ENCODE results near the gene FAM13A.

FAM13A gene

DNA sequence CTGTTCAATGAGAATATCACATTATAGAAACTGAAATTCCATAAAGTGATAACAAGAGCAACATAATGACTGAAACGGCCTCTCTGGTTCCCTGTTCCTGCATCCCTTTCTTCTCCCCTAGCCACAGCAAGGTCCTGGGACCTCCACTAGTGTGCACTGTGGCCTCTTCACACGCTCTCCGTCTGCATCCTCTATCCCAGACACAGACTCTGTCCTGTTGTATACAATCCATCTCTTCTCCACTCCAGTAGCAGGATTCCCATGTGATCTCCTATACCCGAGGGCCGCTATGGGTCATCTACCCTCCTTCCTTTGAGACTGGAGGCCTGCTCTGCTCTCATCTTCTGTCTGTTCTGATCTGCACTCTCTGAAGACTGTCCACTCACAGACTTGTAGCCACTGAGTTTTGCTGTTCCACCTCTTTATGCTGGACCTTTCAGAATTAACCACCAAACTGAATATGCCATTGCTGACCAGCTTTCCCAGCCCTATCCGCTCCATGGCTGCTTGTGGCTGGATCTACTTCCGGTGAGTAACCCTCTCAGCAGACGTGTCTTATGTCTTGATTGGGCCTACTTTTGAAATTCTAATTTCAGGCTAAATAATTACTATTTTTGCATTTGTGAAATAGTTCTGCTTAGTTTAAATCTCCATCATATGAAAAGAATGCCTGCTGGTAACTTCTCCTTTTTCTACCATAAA lies 254.2 kb downstream of the FAM13A start:
- DNase-seq (ENCODE audit: low read depth), result no peak
- H3K4me3 ChIP-seq (replicated peaks; ENCODE audit: low read depth, low read length), result no peak overlapping the region
- TF ChIP-seq, protein P1, sequence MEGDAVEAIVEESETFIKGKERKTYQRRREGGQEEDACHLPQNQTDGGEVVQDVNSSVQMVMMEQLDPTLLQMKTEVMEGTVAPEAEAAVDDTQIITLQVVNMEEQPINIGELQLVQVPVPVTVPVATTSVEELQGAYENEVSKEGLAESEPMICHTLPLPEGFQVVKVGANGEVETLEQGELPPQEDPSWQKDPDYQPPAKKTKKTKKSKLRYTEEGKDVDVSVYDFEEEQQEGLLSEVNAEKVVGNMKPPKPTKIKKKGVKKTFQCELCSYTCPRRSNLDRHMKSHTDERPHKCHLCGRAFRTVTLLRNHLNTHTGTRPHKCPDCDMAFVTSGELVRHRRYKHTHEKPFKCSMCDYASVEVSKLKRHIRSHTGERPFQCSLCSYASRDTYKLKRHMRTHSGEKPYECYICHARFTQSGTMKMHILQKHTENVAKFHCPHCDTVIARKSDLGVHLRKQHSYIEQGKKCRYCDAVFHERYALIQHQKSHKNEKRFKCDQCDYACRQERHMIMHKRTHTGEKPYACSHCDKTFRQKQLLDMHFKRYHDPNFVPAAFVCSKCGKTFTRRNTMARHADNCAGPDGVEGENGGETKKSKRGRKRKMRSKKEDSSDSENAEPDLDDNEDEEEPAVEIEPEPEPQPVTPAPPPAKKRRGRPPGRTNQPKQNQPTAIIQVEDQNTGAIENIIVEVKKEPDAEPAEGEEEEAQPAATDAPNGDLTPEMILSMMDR (IDR thresholded peaks at IDR 0.05; ENCODE audit: low read length, missing control alignments), result no peak

DNA sequence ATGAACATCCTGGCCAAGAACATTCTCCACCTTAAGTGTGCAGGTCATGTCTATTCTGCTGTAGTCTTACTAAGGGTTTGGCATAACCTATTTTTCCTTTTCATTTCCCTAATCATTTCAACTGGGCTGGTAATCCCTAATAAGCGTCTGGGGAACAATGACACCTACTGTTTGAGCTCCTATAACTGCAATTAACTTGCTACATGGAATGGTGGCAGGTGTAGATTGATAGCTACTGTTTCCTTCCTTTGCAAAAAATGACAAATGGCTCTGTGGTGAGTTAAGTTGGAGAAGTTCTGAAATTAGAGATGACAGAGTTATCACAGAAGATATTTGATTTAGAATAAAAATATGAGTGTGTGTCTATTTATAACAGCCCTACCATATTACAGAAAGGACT lies 254.8 kb downstream of the FAM13A start:
- TF ChIP-seq, protein P1 (IDR thresholded peaks at IDR 0.05; ENCODE audit: low read length, missing control alignments), result no peak
- no peak for DNase-seq (ENCODE audit: low read depth)
- no peak overlapping the region for H3K4me3 ChIP-seq (replicated peaks; ENCODE audit: low read depth, low read length)

DNA sequence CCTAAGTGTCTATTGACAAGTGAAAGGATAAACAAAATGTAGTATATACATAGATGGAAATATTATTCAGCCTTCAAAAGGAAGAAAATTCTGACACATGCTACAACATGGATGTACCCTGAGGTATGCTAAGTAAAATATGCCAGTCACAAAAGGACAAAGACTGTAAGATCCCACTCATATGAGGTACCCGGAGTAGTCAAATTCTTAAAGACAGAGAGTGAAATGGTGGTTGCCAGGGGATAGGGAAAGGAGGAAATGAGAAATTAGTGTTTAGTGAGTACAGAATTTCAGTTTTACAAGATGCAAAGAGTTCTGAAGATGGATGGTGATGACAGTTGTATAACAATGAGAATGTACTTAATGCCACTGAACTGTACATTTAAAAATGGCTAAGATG lies 257.1 kb downstream of the FAM13A start:
- TF ChIP-seq, protein P1 (IDR thresholded peaks at IDR 0.05; ENCODE audit: low read length, missing control alignments), result no peak
- DNase-seq (ENCODE audit: low read depth), result no peak
- no peak overlapping the region for H3K4me3 ChIP-seq (replicated peaks; ENCODE audit: low read depth, low read length)

DNA sequence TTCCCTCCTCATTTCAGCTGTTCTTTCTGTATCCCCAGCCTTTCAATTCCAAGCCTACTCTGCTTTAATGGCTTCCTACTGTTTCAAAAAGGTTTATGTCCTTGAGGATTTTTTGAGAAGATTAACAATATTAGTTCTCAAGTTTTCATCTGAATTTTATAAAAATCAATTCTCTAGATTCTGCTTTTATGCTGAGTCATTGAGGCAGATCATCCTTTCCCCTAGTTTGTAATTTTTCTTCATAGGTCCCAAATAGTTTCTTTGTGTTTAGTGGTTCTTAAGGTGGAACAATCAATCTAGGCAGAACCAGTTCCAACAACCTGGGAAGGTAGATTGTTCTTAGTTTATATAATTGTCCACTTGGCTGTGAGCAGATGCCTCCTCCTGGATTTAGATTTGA lies 259.3 kb downstream of the FAM13A start:
- no peak for DNase-seq (ENCODE audit: low read depth)
- TF ChIP-seq, protein P1 (IDR thresholded peaks at IDR 0.05; ENCODE audit: low read length, missing control alignments), result no peak
- no peak overlapping the region for H3K4me3 ChIP-seq (replicated peaks; ENCODE audit: low read depth, low read length)

DNA sequence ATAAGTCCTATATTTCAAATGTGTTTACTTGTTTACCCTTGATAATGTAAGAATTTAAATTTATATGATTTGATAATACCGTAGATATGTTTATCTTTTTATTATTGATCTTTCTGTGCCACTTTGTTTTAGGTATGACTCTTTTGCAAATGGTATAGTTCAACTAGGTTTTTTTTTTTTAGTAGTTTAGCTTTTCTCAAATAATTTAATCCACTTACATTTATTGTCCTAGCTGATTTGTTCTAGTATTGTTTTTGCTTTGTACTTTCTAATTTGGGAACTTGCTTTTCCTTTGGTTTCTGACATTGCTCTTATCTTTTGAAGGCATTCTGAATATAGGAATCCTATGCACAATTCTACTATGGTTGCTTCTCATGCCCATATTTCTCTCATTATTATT lies 260.4 kb downstream of the FAM13A start:
- DNase-seq (ENCODE audit: low read depth), result no peak
- no peak overlapping the region for H3K4me3 ChIP-seq (replicated peaks; ENCODE audit: low read depth, low read length)
- TF ChIP-seq, protein P1 (IDR thresholded peaks at IDR 0.05; ENCODE audit: low read length, missing control alignments), result no peak

DNA sequence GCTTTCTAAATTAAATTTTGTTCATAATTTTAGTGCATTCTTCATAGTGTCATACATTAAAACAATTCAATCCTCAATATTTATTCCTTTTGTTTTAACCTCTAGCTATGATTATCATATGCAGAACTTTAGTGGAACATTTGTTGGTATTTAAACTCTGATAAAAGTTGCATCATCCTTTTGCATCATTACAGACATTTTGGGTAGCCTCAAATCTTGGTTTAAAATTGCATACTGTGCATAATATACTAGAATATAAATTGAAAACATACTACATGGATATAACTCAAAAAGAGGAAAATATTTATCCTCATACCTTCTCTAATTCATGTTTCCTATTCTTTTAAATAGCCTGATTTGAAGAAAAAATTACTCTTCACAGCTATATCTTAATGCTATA lies 262.0 kb downstream of the FAM13A start:
- H3K4me3 ChIP-seq (replicated peaks; ENCODE audit: low read depth, low read length), result no peak overlapping the region
- DNase-seq (ENCODE audit: low read depth), result no peak
- TF ChIP-seq, protein P1 (IDR thresholded peaks at IDR 0.05; ENCODE audit: low read length, missing control alignments), result no peak

DNA sequence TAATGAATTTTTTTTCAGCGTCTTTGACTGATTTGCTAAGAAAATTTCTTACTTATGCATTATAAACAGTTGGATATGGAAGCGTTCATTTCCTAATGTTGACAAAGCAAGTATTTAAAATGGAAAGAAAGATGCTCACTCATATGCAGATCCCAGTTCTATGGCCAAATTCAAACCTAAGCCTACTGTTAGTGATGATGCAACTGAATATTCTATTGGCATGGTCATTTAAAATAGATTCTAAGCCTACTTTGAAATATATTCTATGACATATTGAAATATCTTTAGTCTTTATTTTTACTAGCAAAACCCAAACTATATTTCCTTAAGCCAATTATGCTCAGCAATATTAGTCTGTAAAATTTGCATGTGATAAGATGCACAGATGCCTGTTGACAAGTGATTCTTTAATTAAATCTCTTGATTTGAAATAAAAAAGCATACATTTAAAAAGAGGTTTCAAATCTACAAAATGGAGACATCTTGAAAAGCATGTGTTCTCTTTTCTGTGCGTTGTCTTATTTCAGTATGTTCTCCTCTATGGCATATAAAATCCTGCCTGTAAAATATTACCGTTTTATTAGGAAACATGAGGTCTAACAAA lies 262.8 kb downstream of the FAM13A start:
- no peak for DNase-seq (ENCODE audit: low read depth)
- TF ChIP-seq, protein P1 (IDR thresholded peaks at IDR 0.05; ENCODE audit: low read length, missing control alignments), result no peak
- H3K4me3 ChIP-seq (replicated peaks; ENCODE audit: low read depth, low read length), result no peak overlapping the region

Measured in fibroblast of pulmonary artery (primary cell).